HEK293 (cell line): ENCODE results near the gene KANK2.

ENCODE experiments used
- ELK4 ChIP-seq: IDR thresholded peaks from 2 replicates; pipeline ENCODE4 v1.6.1; 2011; ENCODE audit warnings: mild to moderate bottlenecking, low read depth, low read length, borderline replicate concordance
- GLI2 ChIP-seq: fragments of 450-650 bp; formaldehyde crosslinking; IDR thresholded peaks from 2 replicates; pipeline ENCODE4; 2017; ENCODE audit warnings: missing biosample characterization, missing genetic modification characterization, low read depth, borderline replicate concordance
- MZF1 ChIP-seq: fragments of 450-650 bp; formaldehyde crosslinking; IDR thresholded peaks from 2 replicates; pipeline ENCODE4 v1.5.1; 2017; ENCODE audit warnings: missing biosample characterization, missing genetic modification characterization, borderline replicate concordance
- SP7 ChIP-seq: fragments of 450-650 bp; formaldehyde crosslinking; IDR thresholded peaks from 2 replicates; pipeline ENCODE4 v1.5.1; 2016; ENCODE audit warnings: missing biosample characterization, missing genetic modification characterization
- TCF7L2 ChIP-seq: IDR thresholded peaks from 2 replicates; pipeline ENCODE4 v1.6.1; 2011; ENCODE audit warnings: low read depth, mild to moderate bottlenecking, inconsistent platforms, low read length, moderate library complexity, borderline replicate concordance
- YY1 ChIP-seq: fragments of 450-650 bp; formaldehyde crosslinking; IDR thresholded peaks from 2 replicates; pipeline ENCODE4 v1.5.1; 2018; ENCODE audit warnings: missing biosample characterization, missing genetic modification characterization
- ZBTB8A ChIP-seq: fragments of 450-650 bp; formaldehyde crosslinking; IDR thresholded peaks from 2 replicates; pipeline ENCODE4 v1.5.1; 2016; ENCODE audit warnings: missing biosample characterization, missing genetic modification characterization
- ZFP37 ChIP-seq: fragments of 450-650 bp; formaldehyde crosslinking; IDR thresholded peaks from 2 replicates; pipeline ENCODE4 v1.5.1; 2016; ENCODE audit warnings: missing biosample characterization, missing genetic modification characterization
- ZNF169 ChIP-seq: fragments of 450-650 bp; formaldehyde crosslinking; IDR thresholded peaks from 2 replicates; pipeline ENCODE4 v1.5.1; 2016; ENCODE audit warnings: missing biosample characterization, missing genetic modification characterization
- ZNF184 ChIP-seq: fragments of 450-650 bp; IDR thresholded peaks from 2 replicates; pipeline ENCODE4 v1.5.1; 2018; ENCODE audit warnings: missing biosample characterization, mild to moderate bottlenecking, missing genetic modification characterization
- ZNF211 ChIP-seq: fragments of 450-650 bp; formaldehyde crosslinking; IDR thresholded peaks from 2 replicates; pipeline ENCODE4 v1.5.1; 2016; ENCODE audit warnings: low read depth, missing biosample characterization, missing genetic modification characterization
- ZNF239 ChIP-seq: fragments of 450-650 bp; formaldehyde crosslinking; IDR thresholded peaks from 2 replicates; pipeline ENCODE4 v1.5.1; 2016; ENCODE audit warnings: missing biosample characterization, missing genetic modification characterization
- ZNF24 ChIP-seq: fragments of 450-650 bp; formaldehyde crosslinking; IDR thresholded peaks from 2 replicates; pipeline ENCODE4 v1.5.1; 2016; ENCODE audit warnings: missing biosample characterization, missing genetic modification characterization
- ZNF274 ChIP-seq, 2 experiments: fragments of 200-500 bp in 1 of 2; fragments of 450-650 bp in 1 of 2; sonication (Bioruptor generic) in 1 of 2; formaldehyde crosslinking in 1 of 2; IDR thresholded peaks; 2 replicates each; pipeline versions ENCODE4 v1.5.1 to v1.6.1; 2014 to 2016; ENCODE audit warnings: borderline replicate concordance in 1 of 2, inconsistent platforms in 1 of 2, low read length in 1 of 2, missing biosample characterization in 1 of 2, missing genetic modification characterization in 1 of 2
- ZNF473 ChIP-seq: fragments of 450-650 bp; formaldehyde crosslinking; IDR thresholded peaks from 2 replicates; pipeline ENCODE4 v1.5.1; 2017; ENCODE audit warnings: missing biosample characterization, missing genetic modification characterization
- ZNF585B ChIP-seq: fragments of 450-650 bp; formaldehyde crosslinking; IDR thresholded peaks from 2 replicates; pipeline ENCODE4 v1.5.1; 2016; ENCODE audit warnings: missing biosample characterization, missing genetic modification characterization
- ZNF600 ChIP-seq: fragments of 450-650 bp; formaldehyde crosslinking; IDR thresholded peaks from 2 replicates; pipeline ENCODE4 v1.5.1; 2016; ENCODE audit warnings: missing biosample characterization, missing genetic modification characterization
- ZNF670 ChIP-seq: fragments of 450-650 bp; formaldehyde crosslinking; IDR thresholded peaks from 2 replicates; pipeline ENCODE4 v1.5.1; 2016; ENCODE audit warnings: missing biosample characterization, missing genetic modification characterization, low read depth
- ZNF777 ChIP-seq: fragments of 450-650 bp; formaldehyde crosslinking; IDR thresholded peaks from 2 replicates; pipeline ENCODE4 v1.5.1; 2017; ENCODE audit warnings: missing biosample characterization, missing genetic modification characterization, borderline replicate concordance
- ZNF830 ChIP-seq: fragments of 450-650 bp; IDR thresholded peaks from 2 replicates; pipeline ENCODE4 v1.5.0; 2018; ENCODE audit warnings: missing biosample characterization, missing genetic modification characterization, low read depth, mild to moderate bottlenecking, moderate library complexity
- ZXDB ChIP-seq: fragments of 450-650 bp; formaldehyde crosslinking; IDR thresholded peaks from 2 replicates; pipeline ENCODE4 v1.5.1; 2016; ENCODE audit warnings: missing biosample characterization, missing genetic modification characterization
- TF ChIP-seq, protein P1 (sequence below): fragments of 450-650 bp; formaldehyde crosslinking; IDR thresholded peaks from 2 replicates; pipeline ENCODE4 v1.5.0; 2017; ENCODE audit warnings: missing biosample characterization, missing genetic modification characterization, borderline replicate concordance
- TF ChIP-seq, protein P2 (sequence below): fragments of 450-650 bp; formaldehyde crosslinking; IDR thresholded peaks from 2 replicates; pipeline ENCODE4 v1.5.1; 2016; ENCODE audit warnings: missing biosample characterization, missing genetic modification characterization
- TF ChIP-seq, protein P3 (sequence below): fragments of 450-650 bp; formaldehyde crosslinking; conservative IDR thresholded peaks from 2 replicates; pipeline ENCODE4 v1.5.1; 2016; ENCODE audit warnings: low read depth, missing biosample characterization, missing genetic modification characterization
- TF ChIP-seq, protein P4 (sequence below): fragments of 450-650 bp; formaldehyde crosslinking; IDR thresholded peaks from 2 replicates; pipeline ENCODE4 v1.5.1; 2017; ENCODE audit warnings: missing biosample characterization, missing genetic modification characterization
- TF ChIP-seq, protein P5 (sequence below): fragments of 450-650 bp; formaldehyde crosslinking; IDR thresholded peaks from 2 replicates; pipeline ENCODE4 v1.5.1; 2017; ENCODE audit warnings: missing biosample characterization, missing genetic modification characterization

The KANK2 gene

DNA sequence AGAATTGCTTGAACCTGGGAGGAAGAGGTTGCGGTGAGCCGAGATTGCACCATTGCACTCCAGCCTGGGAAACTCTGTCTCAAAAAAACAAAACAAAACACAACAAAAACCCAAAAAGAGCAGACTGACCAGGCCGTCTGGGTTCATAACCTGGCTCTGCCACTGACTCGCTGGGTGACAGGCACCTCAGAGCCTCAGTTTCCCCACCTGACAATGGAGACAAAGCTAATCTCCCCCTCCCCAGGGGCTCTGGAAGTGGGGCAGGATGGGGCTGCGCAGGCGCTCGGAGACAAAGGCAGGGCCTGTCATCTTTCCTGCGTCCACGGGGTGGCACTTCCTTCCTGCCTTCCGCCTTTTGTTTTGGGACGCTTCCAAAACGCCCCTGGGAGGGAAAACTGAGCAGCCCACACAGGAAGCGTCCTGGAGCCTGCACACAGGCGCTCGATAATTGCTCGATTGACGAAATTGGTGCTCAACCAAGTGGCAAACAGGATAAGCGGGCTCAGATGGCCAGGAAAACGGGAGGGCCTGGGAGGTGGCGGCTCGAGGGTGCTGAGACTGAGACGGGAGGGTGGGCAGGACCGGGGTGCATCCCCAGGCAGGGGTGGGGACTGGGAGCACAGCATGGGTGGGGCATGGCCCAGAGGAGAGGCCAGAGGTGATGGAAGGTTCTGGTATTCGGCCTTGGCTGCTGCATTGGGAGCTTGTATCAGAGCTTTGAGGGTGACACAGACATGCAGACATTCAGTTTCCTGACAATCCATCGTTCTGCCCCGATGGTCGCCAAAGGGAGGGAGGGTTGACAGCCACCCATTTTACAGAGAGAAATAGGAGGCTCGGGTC lies 59.6 kb downstream of the KANK2 start (continued):
- TF ChIP-seq, protein P1, sequence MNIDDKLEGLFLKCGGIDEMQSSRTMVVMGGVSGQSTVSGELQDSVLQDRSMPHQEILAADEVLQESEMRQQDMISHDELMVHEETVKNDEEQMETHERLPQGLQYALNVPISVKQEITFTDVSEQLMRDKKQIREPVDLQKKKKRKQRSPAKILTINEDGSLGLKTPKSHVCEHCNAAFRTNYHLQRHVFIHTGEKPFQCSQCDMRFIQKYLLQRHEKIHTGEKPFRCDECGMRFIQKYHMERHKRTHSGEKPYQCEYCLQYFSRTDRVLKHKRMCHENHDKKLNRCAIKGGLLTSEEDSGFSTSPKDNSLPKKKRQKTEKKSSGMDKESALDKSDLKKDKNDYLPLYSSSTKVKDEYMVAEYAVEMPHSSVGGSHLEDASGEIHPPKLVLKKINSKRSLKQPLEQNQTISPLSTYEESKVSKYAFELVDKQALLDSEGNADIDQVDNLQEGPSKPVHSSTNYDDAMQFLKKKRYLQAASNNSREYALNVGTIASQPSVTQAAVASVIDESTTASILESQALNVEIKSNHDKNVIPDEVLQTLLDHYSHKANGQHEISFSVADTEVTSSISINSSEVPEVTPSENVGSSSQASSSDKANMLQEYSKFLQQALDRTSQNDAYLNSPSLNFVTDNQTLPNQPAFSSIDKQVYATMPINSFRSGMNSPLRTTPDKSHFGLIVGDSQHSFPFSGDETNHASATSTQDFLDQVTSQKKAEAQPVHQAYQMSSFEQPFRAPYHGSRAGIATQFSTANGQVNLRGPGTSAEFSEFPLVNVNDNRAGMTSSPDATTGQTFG (tag by site-specific recombination), result no peak
- TF ChIP-seq ELK4 (no peak), MZF1 (tag by site-specific recombination) (no peak), ZNF24 (tag by site-specific recombination) (peak; percentile 67; the same call in 1 of the 2 replicates), ZFP37 (0 out of 2 replicates have a peak, but pooled peaks have one; percentile 16), ZNF670 (tag by site-specific recombination) (no peak), ZBTB8A (tag by site-specific recombination) (peak; percentile 98), ZNF777 (tag by site-specific recombination) (no peak), YY1 (tag by site-specific recombination) (no peak), ZNF184 (tag by site-specific recombination) (peak; percentile 56; the same call in 1 of the 2 replicates), ZNF211 (tag by site-specific recombination) (no peak), ZNF169 (tag by site-specific recombination) (no peak), ZNF830 (tag by site-specific recombination) (no peak), ZNF274 (IDR thresholded peaks at IDR 0.05; ENCODE audit: low read length) (no peak), ZNF274 (tag by site-specific recombination; IDR thresholded peaks at IDR 0.05; ENCODE audit: borderline replicate concordance) (no peak), ZNF473 (tag by site-specific recombination) (no peak), GLI2 (tag by site-specific recombination) (no peak), ZXDB (peak; percentile 92), ZNF600 (tag by site-specific recombination) (peak; percentile 97), TCF7L2 (no peak), SP7 (tag by site-specific recombination) (peak; percentile 74), ZNF585B (tag by site-specific recombination) (no peak), ZNF239 (tag by site-specific recombination) (no peak)
- TF ChIP-seq, protein P2, sequence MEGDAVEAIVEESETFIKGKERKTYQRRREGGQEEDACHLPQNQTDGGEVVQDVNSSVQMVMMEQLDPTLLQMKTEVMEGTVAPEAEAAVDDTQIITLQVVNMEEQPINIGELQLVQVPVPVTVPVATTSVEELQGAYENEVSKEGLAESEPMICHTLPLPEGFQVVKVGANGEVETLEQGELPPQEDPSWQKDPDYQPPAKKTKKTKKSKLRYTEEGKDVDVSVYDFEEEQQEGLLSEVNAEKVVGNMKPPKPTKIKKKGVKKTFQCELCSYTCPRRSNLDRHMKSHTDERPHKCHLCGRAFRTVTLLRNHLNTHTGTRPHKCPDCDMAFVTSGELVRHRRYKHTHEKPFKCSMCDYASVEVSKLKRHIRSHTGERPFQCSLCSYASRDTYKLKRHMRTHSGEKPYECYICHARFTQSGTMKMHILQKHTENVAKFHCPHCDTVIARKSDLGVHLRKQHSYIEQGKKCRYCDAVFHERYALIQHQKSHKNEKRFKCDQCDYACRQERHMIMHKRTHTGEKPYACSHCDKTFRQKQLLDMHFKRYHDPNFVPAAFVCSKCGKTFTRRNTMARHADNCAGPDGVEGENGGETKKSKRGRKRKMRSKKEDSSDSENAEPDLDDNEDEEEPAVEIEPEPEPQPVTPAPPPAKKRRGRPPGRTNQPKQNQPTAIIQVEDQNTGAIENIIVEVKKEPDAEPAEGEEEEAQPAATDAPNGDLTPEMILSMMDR (tag by site-specific recombination), result peak; percentile 80
- TF ChIP-seq, protein P3, sequence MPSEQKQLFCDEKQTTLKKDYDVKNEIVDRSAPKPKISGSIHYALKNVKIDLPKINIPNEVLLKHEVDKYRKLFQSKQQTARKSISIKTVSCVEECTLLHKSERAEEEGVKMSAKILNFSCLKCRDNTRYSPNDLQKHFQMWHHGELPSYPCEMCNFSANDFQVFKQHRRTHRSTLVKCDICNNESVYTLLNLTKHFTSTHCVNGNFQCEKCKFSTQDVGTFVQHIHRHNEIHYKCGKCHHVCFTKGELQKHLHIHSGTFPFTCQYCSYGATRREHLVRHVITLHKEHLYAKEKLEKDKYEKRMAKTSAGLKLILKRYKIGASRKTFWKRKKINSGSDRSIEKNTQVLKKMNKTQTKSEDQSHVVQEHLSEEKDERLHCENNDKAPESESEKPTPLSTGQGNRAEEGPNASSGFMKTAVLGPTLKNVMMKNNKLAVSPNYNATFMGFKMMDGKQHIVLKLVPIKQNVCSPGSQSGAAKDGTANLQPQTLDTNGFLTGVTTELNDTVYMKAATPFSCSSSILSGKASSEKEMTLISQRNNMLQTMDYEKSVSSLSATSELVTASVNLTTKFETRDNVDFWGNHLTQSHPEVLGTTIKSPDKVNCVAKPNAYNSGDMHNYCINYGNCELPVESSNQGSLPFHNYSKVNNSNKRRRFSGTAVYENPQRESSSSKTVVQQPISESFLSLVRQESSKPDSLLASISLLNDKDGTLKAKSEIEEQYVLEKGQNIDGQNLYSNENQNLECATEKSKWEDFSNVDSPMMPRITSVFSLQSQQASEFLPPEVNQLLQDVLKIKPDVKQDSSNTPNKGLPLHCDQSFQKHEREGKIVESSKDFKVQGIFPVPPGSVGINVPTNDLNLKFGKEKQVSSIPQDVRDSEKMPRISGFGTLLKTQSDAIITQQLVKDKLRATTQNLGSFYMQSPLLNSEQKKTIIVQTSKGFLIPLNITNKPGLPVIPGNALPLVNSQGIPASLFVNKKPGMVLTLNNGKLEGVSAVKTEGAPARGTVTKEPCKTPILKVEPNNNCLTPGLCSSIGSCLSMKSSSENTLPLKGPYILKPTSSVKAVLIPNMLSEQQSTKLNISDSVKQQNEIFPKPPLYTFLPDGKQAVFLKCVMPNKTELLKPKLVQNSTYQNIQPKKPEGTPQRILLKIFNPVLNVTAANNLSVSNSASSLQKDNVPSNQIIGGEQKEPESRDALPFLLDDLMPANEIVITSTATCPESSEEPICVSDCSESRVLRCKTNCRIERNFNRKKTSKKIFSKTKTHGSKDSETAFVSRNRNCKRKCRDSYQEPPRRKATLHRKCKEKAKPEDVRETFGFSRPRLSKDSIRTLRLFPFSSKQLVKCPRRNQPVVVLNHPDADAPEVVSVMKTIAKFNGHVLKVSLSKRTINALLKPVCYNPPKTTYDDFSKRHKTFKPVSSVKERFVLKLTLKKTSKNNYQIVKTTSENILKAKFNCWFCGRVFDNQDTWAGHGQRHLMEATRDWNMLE (tag by site-specific recombination), result no peak
- TF ChIP-seq, protein P4, sequence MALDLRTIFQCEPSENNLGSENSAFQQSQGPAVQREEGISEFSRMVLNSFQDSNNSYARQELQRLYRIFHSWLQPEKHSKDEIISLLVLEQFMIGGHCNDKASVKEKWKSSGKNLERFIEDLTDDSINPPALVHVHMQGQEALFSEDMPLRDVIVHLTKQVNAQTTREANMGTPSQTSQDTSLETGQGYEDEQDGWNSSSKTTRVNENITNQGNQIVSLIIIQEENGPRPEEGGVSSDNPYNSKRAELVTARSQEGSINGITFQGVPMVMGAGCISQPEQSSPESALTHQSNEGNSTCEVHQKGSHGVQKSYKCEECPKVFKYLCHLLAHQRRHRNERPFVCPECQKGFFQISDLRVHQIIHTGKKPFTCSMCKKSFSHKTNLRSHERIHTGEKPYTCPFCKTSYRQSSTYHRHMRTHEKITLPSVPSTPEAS (tag by site-specific recombination), result no peak
- TF ChIP-seq, protein P5, sequence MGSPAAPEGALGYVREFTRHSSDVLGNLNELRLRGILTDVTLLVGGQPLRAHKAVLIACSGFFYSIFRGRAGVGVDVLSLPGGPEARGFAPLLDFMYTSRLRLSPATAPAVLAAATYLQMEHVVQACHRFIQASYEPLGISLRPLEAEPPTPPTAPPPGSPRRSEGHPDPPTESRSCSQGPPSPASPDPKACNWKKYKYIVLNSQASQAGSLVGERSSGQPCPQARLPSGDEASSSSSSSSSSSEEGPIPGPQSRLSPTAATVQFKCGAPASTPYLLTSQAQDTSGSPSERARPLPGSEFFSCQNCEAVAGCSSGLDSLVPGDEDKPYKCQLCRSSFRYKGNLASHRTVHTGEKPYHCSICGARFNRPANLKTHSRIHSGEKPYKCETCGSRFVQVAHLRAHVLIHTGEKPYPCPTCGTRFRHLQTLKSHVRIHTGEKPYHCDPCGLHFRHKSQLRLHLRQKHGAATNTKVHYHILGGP (tag by site-specific recombination), result no peak
